GM18508 (cell line): ENCODE results near the gene ERCC6L2.

Experiments
- ATAC-seq: cut with Tn5 transposase; IDR thresholded peaks from one replicate; pipeline ENCODE4 v1.9.1; 2021; ENCODE audit warnings: moderate number of reproducible peaks; ENCODE audit not compliant: insufficient read depth, unreplicated experiment

The ERCC6L2 gene, protein sequence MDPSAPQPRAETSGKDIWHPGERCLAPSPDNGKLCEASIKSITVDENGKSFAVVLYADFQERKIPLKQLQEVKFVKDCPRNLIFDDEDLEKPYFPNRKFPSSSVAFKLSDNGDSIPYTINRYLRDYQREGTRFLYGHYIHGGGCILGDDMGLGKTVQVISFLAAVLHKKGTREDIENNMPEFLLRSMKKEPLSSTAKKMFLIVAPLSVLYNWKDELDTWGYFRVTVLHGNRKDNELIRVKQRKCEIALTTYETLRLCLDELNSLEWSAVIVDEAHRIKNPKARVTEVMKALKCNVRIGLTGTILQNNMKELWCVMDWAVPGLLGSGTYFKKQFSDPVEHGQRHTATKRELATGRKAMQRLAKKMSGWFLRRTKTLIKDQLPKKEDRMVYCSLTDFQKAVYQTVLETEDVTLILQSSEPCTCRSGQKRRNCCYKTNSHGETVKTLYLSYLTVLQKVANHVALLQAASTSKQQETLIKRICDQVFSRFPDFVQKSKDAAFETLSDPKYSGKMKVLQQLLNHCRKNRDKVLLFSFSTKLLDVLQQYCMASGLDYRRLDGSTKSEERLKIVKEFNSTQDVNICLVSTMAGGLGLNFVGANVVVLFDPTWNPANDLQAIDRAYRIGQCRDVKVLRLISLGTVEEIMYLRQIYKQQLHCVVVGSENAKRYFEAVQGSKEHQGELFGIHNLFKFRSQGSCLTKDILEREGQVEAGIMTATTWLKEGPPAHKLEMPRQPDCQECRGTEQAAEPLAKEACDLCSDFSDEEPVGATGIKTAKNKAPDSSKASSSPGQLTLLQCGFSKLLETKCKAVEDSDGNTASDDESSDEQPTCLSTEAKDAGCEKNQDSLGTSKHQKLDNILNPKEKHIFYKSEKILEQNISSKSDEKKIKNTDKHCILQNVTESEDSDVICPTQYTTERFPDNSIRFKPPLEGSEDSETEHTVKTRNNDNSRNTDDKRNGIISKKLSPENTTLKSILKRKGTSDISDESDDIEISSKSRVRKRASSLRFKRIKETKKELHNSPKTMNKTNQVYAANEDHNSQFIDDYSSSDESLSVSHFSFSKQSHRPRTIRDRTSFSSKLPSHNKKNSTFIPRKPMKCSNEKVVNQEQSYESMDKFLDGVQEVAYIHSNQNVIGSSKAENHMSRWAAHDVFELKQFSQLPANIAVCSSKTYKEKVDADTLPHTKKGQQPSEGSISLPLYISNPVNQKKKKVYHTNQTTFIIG (N-terminal part only)

GRCh38 chr9:95875305-95876137, at the start of gene ERCC6L2:
ERCC6L2 (plus strand) TSS chr9:95875691; CDS start chr9:95876039, 348 bp downstream.
- peak; percentile 73 for ATAC-seq

- ATAC-seq: no peak
Measured at GRCh38 chr9:95826183-95826838, 49.2 kb upstream of the ERCC6L2 start.

- no peak for ATAC-seq
Measured at GRCh38 chr9:95830768-95831167, 44.7 kb upstream of the ERCC6L2 start.

- ATAC-seq: no peak
Measured at GRCh38 chr9:95831810-95832209, 43.7 kb upstream of the ERCC6L2 start.

GRCh38 chr9:95833546-95834178, 41.8 kb upstream of the ERCC6L2 start:
- no peak for ATAC-seq

- ATAC-seq: no peak
Measured at GRCh38 chr9:95834281-95834907, 41.1 kb upstream of the ERCC6L2 start.

- no peak for ATAC-seq
Measured at GRCh38 chr9:95835393-95835792, 40.1 kb upstream of the ERCC6L2 start.

DNA sequence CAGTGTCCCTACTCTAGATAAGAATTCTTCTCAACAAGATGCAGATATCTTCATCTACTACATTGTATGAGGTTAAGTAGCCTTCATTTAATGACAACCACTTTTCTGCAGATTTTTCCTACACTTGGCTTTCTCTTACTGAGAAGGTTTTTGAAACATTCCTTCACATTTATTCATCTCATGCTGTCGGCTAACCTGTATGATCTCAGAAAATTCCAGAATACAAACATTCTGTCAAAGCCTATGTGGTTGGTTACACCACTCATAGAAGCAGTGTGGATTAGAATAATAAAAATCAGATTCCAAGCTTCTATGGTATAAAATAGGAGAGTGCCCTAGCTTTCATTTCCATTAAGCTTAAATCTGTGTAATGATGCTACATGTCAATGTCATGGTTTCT, 39.4 kb upstream of the ERCC6L2 start:
- no peak for ATAC-seq

DNA sequence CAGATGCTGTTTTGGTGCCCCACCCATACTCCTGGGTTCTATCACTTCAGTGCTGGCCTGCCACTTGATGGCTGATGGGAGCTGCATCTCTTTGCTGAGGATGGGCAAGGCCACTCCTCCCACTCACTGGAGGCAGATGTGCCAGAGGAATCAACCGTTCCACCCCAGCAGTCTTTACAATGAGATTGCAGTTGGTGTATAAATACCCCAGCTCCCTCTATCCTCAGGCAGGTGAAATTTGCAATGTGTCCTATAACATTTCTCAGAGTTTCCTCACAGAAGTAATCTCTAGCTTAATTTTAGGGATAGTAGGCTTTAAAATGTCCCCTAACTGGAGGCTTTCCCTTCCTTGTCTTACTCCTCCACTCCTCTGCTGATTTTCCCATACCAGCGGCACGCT, 36.5 kb upstream of the ERCC6L2 start:
- no peak for ATAC-seq

- ATAC-seq: no peak
Measured at GRCh38 chr9:95840074-95840473, 35.4 kb upstream of the ERCC6L2 start.

- no peak for ATAC-seq
Measured at GRCh38 chr9:95841377-95841776, 34.1 kb upstream of the ERCC6L2 start.

- ATAC-seq: no peak
Measured at GRCh38 chr9:95845751-95846150, 29.7 kb upstream of the ERCC6L2 start.

- ATAC-seq: no peak
Measured at GRCh38 chr9:95848764-95849163, 26.7 kb upstream of the ERCC6L2 start.

GRCh38 chr9:95852059-95853032, 23.1 kb upstream of the ERCC6L2 start:
- peak; percentile 91 for ATAC-seq

DNA sequence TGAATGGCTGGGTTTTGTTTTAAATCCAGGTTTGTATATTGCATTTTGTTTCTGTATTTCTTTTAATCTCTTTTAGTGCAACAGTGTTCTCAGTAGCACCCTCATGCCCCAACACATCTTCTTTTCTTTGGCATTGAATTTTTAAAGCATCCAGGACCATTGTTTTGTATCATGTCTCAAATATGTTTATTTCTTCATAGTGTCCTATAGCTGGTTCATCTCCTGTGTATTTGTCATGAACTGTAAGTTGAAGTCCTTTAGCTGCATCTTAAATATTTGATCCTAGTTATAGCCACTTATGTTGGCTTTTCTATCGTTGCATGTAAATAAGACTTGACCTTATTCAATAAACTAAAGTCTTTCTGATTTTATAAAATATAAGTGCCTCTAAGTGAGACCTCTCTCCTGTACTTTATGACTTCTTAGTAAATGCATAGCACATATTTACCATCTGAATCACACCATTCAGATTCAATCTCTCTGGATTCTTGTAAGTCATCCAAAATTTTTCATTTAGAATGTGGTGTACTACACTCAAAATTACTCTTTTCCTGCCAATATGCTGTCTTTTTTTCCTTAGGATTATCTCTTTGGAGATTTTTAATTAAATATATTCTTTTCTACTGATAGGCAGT, 21.0 kb upstream of the ERCC6L2 start:
- ATAC-seq: no peak

- no peak for ATAC-seq
Measured at GRCh38 chr9:95855961-95856360, 19.5 kb upstream of the ERCC6L2 start.

DNA sequence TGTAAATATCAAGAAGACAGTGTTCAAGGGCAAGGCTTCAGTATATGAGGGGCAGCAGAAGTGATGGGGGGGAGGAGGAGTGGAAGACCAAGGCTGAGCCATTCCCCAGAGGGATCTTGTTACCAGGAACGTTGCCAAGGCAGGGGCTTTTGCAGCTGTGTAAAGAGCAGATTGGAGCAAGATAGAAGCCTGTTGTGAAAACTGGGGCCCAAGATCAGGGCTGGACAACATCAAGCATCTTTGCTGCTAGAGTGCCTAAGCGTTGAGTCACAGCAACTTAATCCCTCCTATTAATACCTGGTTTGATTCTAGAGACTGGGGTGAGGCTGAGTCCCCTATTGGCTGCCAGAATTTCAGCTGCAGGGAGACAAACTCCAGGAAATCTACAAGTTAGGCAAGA, 18.4 kb upstream of the ERCC6L2 start:
- ATAC-seq: no peak
